NCI-H460 (cell line): ENCODE measurements around the gene GPBP1L1. TPM values are rescaled to one million over a fixed set of nuclear protein-coding genes. Genes with fewer than 3 reads are reported as not detected.

ENCODE experiments used
- DNase-seq: peaks from one replicate; pipeline ENCODE4 v3.0.0-alpha.2; 2016; ENCODE audit warnings: low read depth; ENCODE audit errors: extremely low read depth
- total RNA-seq: library from RNA; depleted of rRNA; stranded (reverse); fragments of >200 nt; shearing (Covaris generic); gene quantifications from 2 replicates; pipeline ENCODE4 v1.2.3, GENCODE V29; 2014

The GPBP1L1 gene
- total RNA-seq, 1 experiment from 2014 or later = 76.7 TPM

GRCh38 chr1:45643321-45643720 is 43.0 kb downstream of the GPBP1L1 start:
- no peak for DNase-seq

- no peak for DNase-seq
Observed at GRCh38 chr1:45640293-45640692, 46.0 kb downstream of the GPBP1L1 start.

- no peak for DNase-seq
Observed at GRCh38 chr1:45635211-45635610, 51.1 kb downstream of the GPBP1L1 start.

DNA sequence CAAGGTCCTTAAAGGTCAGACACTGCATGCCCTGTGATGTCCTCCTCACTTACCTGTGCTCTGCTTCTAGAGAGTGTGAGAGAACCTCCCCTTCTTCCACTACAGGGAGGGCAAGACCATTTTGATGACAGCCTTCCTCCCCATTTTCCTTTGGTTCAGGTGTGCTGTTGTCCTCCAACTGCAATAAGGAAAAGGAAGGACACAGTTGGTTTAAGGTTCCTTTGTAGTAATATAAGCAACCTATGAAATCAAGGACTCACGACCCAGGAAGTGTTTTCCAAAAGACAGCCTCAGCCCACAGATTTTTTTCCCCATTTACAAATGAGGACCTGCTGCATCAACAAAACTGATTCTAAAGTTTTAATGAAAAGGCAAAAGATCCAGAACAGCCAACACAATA is 55.9 kb downstream of the GPBP1L1 start:
- no peak for DNase-seq

DNA sequence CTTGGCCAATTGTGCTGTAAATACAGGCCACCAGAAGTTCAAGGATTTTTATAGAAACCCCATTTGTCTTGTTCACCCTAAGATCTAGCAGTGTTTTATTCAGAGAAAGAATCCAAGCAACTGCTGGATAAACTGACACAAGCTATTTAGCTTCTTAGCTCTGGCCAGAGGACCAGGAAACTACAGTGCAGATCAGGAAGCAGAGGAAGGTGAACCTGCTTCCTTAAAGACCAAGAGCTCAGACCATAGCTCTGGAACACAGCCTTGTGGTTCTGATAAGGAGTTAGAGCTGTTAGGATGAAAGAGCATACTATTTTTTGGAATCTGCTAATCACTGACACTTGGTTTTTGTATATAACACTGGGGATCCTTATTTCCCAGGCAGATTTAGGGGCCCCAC is 57.3 kb downstream of the GPBP1L1 start:
- no peak for DNase-seq

GRCh38 chr1:45623972-45624371 is 62.4 kb downstream of the GPBP1L1 start, which contains the start of gene CCDC17:
TSS of gene CCDC17 (minus strand) at chr1:45624054. CDS start at chr1:45623909, 145 bp downstream.
- no peak for DNase-seq

DNA sequence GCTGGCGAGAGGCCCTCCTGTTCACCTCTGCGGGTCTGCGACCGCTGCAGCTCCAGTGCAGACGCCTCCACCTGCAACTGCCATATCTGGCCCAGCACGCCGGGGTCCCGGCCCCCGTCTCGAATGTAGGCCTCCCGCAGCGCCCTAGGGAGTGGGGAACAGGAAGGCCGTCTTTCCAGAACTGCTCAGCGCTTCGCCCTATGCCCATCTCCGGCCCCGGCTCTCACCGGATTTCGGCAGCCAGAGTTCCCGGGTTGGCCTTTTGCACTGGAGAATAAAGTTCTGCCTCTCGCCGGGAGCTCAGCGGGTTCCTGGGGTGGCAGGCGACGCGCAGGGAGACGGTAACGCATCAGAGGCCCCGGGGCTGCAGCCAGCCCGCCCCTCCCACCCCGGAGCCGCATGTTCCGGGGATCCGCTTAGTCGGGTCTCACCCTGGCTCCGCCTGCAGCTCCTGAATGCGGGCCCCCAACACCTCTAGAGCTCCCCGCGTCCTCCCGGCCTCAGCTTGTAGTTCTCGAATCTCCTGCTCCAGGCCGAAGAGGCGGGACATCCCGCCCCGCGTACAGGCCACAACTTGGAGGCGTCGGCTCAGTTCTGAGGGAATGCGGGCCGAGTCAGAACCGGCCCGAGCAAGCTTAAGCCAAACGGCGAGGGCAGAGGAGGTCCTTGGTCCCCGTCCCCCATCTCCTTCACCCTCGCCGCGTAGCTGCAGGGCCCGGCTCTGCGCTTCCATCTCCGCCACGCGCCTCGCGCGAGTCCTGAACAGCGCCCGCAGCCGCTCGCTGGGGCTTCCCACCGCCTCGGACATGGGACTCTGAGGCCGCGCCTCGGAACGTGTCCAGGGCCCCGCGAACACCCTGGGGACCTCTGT is 63.6 kb downstream of the GPBP1L1 start:
- no peak for DNase-seq

GRCh38 chr1:45621895-45622523 is 64.3 kb downstream of the GPBP1L1 start:
- DNase-seq = no peak

DNA sequence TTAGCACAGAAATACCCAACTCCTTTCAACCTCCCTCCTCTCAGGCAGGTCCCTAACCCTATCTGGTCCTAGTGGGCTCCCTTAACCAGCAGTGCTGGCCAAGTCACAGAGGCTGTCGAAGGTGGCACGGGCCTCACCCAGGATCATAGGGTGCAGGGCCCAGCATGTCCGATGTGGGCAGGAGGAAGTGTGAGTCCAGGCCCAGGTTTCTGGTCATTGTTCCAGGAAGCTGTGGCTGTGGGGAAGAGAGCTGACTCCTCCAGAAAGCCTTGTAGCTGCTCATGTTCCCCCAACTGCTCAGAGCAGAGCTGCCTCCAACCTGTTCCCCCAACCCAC is 64.9 kb downstream of the GPBP1L1 start:
- DNase-seq = no peak

GRCh38 chr1:45620588-45621500 is 65.5 kb downstream of the GPBP1L1 start:
- no peak for DNase-seq

DNA sequence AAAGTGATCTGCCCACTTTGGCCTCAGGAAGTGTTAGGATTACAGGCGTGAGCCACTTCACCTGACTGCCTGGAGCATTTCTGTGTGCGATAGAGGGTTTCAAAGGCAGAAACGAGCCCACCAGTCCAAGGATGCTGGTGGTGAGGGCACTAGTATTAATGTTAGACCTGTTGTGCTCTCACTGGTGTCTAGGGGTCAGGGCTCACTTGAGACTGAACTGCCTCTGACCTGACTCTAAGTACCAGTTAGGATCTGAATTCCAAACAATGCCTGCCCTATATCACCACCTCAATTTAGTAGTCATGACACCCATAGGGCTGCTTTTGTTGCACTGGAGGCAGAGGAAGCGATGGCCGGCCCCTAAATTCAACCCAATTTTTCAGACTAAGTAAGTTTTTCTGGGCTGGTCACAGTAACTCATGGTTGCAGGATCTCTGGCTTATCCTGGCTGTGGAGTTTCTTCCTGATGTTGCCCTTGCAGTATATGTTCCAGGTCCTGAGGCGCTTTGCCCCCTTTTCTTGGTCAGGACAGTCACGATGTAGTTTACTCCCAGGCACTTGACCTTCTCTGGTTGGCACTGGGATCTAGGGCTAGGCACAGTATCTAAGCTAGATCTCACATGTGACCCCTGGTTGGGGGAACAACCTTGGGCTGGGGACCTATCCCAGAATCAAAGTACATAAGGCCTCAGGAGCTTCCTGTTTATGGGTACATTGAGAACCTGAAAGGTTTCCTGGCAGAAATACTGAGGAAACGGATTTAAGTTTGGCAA is 67.0 kb downstream of the GPBP1L1 start:
- no peak for DNase-seq

- no peak for DNase-seq
Observed at GRCh38 chr1:45617618-45618017, 68.7 kb downstream of the GPBP1L1 start.

DNA sequence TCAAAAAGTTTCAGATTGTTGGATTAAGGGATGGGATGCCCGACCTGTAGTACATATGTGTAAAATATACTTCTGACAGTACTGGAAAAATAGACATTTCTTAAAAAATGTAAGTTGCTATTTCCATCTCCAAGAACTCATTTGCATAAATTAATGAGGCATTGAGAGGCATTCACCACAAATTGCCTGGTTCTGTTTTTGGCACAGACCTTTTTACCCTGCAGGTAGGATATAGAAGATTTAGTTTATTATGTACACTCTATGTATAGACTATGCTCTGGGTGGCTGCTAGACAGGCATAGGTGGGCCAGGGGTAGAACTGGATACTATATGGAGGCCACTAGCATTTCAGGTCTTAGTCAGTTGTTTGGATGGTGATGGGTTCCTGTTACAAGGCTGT is 70.4 kb downstream of the GPBP1L1 start:
- no peak for DNase-seq

DNA sequence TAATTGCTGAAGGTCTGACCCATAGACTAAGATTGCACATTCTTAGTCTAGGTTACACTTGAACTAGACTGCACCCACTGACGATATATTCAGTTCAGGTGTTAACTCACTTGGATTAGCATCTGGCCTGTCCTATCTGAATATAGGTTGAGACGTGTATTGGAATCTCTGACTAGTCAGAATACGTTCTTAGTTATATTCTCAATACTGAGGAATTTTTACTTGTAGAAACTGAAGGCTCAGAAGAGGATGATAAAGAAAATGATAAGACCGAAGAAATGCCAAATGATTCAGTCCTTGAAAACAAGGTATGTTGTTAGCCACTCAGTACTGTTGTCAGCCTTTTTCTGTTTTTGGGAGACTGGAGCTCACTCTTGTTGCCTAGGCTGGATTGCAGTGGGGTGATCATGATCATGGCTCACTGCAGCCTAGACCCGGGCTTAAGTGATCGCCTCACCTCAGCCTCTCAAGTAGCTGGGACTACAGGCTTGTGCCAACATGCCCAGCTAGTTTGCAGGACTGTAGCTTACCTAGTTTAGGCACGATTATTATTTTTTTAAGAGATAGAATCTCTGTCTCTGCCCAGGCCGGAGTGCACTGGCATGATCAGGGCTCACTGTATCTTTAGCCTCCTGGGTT is 73.3 kb downstream of the GPBP1L1 start:
- no peak for DNase-seq

DNA sequence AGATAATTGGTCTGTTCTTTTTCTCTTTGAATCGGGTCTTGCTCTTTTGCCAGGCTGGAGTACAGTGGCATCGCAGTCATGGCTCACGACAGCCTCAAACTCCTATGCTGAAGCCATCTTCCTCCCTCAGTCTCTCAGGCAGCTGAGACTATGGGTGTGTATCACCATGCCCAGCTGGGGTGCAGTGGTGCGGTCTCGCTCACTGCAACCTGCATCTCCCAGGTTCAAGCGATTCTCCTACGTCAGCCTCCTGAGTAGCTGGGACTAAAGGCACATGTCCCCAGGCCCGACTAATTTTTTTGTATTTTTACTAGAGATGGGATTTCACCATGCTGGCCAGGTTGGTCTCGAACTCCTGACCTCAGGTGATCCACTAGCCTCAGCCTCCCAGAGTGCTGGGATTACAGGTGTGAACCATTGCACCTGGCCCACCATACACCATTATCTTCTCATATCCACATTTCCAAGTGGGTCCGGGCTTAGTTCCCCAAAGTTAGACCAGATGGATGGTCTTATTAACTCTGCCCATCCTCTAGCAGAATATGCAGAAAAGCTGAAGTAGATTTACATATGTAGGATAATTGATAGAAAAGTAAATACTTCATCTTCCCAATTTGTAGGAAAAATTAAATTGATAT is 75.6 kb downstream of the GPBP1L1 start:
- no peak for DNase-seq

- DNase-seq = no peak
Observed at GRCh38 chr1:45608175-45609156, 77.9 kb downstream of the GPBP1L1 start.

DNA sequence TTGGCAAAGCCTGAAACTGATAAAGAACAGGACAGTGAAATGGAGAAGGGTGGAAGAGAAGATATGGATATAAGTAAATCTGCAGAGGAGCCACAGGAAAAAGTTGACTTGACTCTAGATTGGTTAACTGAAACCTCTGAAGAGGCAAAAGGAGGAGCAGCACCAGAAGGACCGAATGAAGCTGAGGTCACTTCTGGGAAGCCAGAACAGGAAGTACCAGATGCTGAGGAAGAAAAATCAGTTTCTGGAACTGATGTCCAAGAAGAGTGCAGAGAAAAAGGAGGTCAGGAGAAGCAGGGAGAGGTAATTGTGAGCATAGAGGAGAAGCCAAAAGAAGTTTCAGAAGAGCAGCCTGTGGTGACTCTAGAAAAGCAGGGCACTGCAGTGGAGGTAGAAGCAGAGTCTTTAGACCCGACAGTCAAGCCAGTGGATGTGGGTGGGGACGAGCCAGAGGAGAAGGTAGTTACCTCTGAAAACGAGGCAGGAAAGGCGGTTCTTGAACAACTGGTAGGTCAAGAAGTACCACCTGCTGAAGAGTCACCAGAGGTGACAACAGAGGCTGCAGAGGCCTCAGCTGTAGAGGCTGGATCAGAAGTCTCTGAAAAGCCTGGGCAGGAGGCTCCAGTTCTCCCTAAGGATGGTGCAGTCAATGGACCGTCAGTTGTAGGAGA is 78.8 kb downstream of the GPBP1L1 start:
- DNase-seq = no peak

DNA sequence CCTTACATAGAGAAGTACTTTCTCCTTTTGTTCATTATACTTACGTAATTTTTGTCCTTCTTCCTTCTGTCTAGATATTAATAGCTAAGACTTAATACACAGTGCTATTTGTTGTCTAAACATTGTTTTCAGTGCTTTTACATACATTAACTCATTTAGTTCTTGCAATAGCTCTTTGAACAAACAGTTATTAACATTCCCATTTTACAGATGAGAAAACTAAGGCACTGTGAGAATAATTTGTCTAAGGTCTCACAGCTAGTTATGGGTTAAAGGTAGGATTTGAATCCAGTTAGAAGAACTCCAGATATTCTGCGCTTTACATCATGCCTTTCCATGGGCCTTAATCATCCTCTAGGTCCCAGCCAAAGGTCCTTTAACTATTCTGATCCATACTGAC is 82.1 kb downstream of the GPBP1L1 start:
- DNase-seq = no peak
